ENCODE results near the gene FKRP.
"Not testable (repeated sequence)": the region's sequence is repeated elsewhere in the genome, so short reads cannot be mapped to it uniquely, and the experiment has no call there.

Gene FKRP

GRCh38 chr19:46804432-46804831, 58.6 kb downstream of the FKRP start:
- H3K4me3 ChIP-seq (ENCODE audit: low read depth, low read length); H3K36me3 ChIP-seq (ENCODE audit: control insufficient read depth, insufficient read depth, low read length); H3K9me3 ChIP-seq (ENCODE audit: control insufficient read depth, insufficient read depth, low read length); H3K4me1 ChIP-seq (ENCODE audit: control insufficient read depth, insufficient read depth, low read length); H3K27me3 ChIP-seq (ENCODE audit: control insufficient read depth, insufficient read depth, low read length); H3K9ac ChIP-seq (ENCODE audit: low read depth, low read length): not testable (repeated sequence)

GRCh38 chr19:46806656-46807055, 60.8 kb downstream of the FKRP start:
- H3K36me3 ChIP-seq (ENCODE audit: control insufficient read depth, insufficient read depth, low read length): no peaks in the 10 kb centered on the region
- H3K27me3 ChIP-seq (ENCODE audit: control insufficient read depth, insufficient read depth, low read length): no peaks in the 10 kb centered on the region
- H3K9me3 ChIP-seq (ENCODE audit: control insufficient read depth, insufficient read depth, low read length): no peaks in the 10 kb centered on the region
- H3K4me1 ChIP-seq (ENCODE audit: control insufficient read depth, insufficient read depth, low read length): no peaks in the 10 kb centered on the region
- H3K4me3 ChIP-seq (ENCODE audit: low read depth, low read length): no peak overlapping the region
- H3K9ac ChIP-seq (ENCODE audit: low read depth, low read length): no peak overlapping the region

Measured in iPS-15b (cell line).